ENCODE measurements around the gene LAT. TPM values are rescaled to one million over a fixed set of nuclear protein-coding genes. Genes with fewer than 3 reads are reported as not detected.
A peak's percentile ranks its signal among the peaks of the same experiment; 100 is the strongest.

LAT gene
- total and polyA plus RNA-seq, 2 of the 13 experiments (the other 11 are each of a cell fraction or from before 2014, with no cell fraction given), result 2.0 to 3.0 TPM

DNA sequence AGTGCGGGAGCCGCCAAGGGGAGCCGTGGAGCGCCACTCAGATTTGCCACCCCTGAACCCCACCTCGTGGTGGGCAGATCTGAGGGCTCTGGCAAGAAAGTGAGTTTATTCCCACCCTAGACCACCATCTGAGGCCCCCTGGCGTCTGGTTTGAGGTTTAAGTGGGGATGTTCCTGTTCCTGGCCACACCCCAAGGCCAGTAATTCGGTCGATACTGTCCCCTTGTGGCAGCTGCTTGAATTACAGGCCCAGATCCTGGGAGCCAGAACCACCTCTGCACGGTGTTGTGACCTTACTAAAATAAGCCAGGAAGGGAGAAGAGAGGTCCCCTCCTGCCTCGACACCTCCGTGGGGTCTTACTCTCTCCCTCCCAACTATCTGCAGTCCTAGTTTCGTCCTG is 3.3 kb upstream of the LAT start:
- no peak overlapping the region for H3K4me3 ChIP-seq (replicated peaks in 1 of 3; ENCODE audit: insufficient read depth in 1 of 3, low read depth in 2 of 3, low read length in 3 of 3)
- H3K27ac ChIP-seq (ENCODE audit: extremely low read length, insufficient read depth, low read length), result no peak overlapping the region
- ATAC-seq (peak; percentile 43), DNase-seq (ENCODE audit: low spot score) (peak; percentile 38), FAIRE-seq (no peak)
- no peak overlapping the region for H3K4me2 ChIP-seq (ENCODE audit: low read depth, low read length)
- no TSS peak for BruUV-seq (replicated peaks)
- H4K20me1 ChIP-seq (ENCODE audit: insufficient read depth, low read length), result no peaks in the 10 kb centered on the region; the same call in 1 of the 2 replicates
- H3K36me3 ChIP-seq (replicated peaks in 1 of 2; ENCODE audit: control insufficient read depth in 1 of 2, insufficient read depth in 2 of 2, low read length in 2 of 2), result peaks cover 23 to 55% of the 10 kb centered on the region in 2 experiments
- POLR2A ChIA-PET, result no interaction called here
- no peaks in the 10 kb centered on the region for H3K79me2 ChIP-seq (ENCODE audit: insufficient read depth, low read length)
- H2AFZ ChIP-seq (ENCODE audit: low read length), result no peak overlapping the region
- no peaks in the 10 kb centered on the region for H3K9me3 ChIP-seq (ENCODE audit: low read length)
- H3K4me1 ChIP-seq (ENCODE audit: insufficient read depth, low read length), result peaks cover 4% of the 10 kb centered on the region
- H3K9ac ChIP-seq (ENCODE audit: insufficient read depth, low read depth, low read length), result no peak overlapping the region
- CTCF ChIA-PET (ENCODE audit: low intra/inter-chr PET ratio, low total read pairs), result interaction anchor here (0.6 kb wide), 1 partner anchor 35 kb away, joined by 3 read pairs; no protein-coding TSS in a partner anchor
- in situ Hi-C loops (cut with HindIII; ENCODE audit: extremely low pct_ligation_motif_present, low pct_unique_long_range_greater_than_20kb) (no loop called here), intact Hi-C loops (cut with micrococcal nuclease; ENCODE audit: unreplicated experiment) (no loop called here)
- 96% methylated on average over 9 of the region's 12 CpGs for WGBS (ENCODE audit: low lambda C conversion rate)
- H3K27me3 ChIP-seq (ENCODE audit: control insufficient read depth in 1 of 2, insufficient read depth in 2 of 2, low read length in 2 of 2), result no peaks in the 10 kb centered on the region
- TF ChIP-seq ZNF788 (CRISPR knock-in tag; IDR thresholded peaks at IDR 0.05; ENCODE audit: borderline replicate concordance) (0 out of 2 replicates have a peak, but pooled peaks have one; percentile 27), SETDB1 (CRISPR knock-in tag; IDR thresholded peaks at IDR 0.05; ENCODE audit: borderline replicate concordance) (peak; percentile 70; the same call in 1 of the 2 replicates), TAF1 (CRISPR knock-in tag; IDR thresholded peaks at IDR 0.05) (0 out of 2 replicates have a peak, but pooled peaks have one; percentile 13), HHEX (CRISPR knock-in tag; IDR thresholded peaks at IDR 0.05) (no peak), STAG1 (CRISPR knock-in tag; IDR thresholded peaks at IDR 0.05) (peak; percentile 51), FOXC1 (CRISPR knock-in tag; IDR thresholded peaks at IDR 0.05; ENCODE audit: borderline replicate concordance) (no peak), MATR3 (CRISPR knock-in tag; IDR thresholded peaks at IDR 0.05) (no peak), XRCC5 (optimal IDR thresholded peaks at IDR 0.05; ENCODE audit: low read length) (peak; percentile 97), HNRNPLL (IDR thresholded peaks at IDR 0.05; ENCODE audit: low read depth, low read length, poor library complexity, severe bottlenecking) (peak; percentile 14), SUZ12 (IDR thresholded peaks at IDR 0.05; ENCODE audit: low read depth, low read length) (no peak), SMC3 (IDR thresholded peaks at IDR 0.05; ENCODE audit: low read length) (peak; percentile 24; the same call in 1 of the 2 replicates)
- TF ChIP-seq, protein P1, sequence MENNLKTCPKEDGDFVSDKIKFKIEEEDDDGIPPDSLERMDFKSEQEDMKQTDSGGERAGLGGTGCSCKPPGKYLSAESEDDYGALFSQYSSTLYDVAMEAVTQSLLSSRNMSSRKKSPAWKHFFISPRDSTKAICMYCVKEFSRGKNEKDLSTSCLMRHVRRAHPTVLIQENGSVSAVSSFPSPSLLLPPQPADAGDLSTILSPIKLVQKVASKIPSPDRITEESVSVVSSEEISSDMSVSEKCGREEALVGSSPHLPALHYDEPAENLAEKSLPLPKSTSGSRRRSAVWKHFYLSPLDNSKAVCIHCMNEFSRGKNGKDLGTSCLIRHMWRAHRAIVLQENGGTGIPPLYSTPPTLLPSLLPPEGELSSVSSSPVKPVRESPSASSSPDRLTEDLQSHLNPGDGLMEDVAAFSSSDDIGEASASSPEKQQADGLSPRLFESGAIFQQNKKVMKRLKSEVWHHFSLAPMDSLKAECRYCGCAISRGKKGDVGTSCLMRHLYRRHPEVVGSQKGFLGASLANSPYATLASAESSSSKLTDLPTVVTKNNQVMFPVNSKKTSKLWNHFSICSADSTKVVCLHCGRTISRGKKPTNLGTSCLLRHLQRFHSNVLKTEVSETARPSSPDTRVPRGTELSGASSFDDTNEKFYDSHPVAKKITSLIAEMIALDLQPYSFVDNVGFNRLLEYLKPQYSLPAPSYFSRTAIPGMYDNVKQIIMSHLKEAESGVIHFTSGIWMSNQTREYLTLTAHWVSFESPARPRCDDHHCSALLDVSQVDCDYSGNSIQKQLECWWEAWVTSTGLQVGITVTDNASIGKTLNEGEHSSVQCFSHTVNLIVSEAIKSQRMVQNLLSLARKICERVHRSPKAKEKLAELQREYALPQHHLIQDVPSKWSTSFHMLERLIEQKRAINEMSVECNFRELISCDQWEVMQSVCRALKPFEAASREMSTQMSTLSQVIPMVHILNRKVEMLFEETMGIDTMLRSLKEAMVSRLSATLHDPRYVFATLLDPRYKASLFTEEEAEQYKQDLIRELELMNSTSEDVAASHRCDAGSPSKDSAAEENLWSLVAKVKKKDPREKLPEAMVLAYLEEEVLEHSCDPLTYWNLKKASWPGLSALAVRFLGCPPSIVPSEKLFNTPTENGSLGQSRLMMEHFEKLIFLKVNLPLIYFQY (CRISPR knock-in tag; IDR thresholded peaks at IDR 0.05; ENCODE audit: borderline replicate concordance), result no peak
- TF ChIP-seq, protein P2, sequence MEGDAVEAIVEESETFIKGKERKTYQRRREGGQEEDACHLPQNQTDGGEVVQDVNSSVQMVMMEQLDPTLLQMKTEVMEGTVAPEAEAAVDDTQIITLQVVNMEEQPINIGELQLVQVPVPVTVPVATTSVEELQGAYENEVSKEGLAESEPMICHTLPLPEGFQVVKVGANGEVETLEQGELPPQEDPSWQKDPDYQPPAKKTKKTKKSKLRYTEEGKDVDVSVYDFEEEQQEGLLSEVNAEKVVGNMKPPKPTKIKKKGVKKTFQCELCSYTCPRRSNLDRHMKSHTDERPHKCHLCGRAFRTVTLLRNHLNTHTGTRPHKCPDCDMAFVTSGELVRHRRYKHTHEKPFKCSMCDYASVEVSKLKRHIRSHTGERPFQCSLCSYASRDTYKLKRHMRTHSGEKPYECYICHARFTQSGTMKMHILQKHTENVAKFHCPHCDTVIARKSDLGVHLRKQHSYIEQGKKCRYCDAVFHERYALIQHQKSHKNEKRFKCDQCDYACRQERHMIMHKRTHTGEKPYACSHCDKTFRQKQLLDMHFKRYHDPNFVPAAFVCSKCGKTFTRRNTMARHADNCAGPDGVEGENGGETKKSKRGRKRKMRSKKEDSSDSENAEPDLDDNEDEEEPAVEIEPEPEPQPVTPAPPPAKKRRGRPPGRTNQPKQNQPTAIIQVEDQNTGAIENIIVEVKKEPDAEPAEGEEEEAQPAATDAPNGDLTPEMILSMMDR (CRISPR knock-in tag; IDR thresholded peaks at IDR 0.05), result peak; percentile 82
- TF ChIP-seq, protein P3, sequence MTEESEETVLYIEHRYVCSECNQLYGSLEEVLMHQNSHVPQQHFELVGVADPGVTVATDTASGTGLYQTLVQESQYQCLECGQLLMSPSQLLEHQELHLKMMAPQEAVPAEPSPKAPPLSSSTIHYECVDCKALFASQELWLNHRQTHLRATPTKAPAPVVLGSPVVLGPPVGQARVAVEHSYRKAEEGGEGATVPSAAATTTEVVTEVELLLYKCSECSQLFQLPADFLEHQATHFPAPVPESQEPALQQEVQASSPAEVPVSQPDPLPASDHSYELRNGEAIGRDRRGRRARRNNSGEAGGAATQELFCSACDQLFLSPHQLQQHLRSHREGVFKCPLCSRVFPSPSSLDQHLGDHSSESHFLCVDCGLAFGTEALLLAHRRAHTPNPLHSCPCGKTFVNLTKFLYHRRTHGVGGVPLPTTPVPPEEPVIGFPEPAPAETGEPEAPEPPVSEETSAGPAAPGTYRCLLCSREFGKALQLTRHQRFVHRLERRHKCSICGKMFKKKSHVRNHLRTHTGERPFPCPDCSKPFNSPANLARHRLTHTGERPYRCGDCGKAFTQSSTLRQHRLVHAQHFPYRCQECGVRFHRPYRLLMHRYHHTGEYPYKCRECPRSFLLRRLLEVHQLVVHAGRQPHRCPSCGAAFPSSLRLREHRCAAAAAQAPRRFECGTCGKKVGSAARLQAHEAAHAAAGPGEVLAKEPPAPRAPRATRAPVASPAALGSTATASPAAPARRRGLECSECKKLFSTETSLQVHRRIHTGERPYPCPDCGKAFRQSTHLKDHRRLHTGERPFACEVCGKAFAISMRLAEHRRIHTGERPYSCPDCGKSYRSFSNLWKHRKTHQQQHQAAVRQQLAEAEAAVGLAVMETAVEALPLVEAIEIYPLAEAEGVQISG (CRISPR knock-in tag; IDR thresholded peaks at IDR 0.05), result peak; percentile 36; the same call in 1 of the 2 replicates
- TF ChIP-seq, protein P4, sequence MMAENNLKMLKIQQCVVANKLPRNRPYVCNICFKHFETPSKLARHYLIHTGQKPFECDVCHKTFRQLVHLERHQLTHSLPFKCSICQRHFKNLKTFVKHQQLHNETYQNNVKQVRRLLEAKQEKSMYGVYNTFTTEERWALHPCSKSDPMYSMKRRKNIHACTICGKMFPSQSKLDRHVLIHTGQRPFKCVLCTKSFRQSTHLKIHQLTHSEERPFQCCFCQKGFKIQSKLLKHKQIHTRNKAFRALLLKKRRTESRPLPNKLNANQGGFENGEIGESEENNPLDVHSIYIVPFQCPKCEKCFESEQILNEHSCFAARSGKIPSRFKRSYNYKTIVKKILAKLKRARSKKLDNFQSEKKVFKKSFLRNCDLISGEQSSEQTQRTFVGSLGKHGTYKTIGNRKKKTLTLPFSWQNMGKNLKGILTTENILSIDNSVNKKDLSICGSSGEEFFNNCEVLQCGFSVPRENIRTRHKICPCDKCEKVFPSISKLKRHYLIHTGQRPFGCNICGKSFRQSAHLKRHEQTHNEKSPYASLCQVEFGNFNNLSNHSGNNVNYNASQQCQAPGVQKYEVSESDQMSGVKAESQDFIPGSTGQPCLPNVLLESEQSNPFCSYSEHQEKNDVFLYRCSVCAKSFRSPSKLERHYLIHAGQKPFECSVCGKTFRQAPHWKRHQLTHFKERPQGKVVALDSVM (CRISPR knock-in tag; IDR thresholded peaks at IDR 0.05), result no peak

All from HepG2 (cell line).